ENCODE data around the gene LEKR1.

The LEKR1 gene

GRCh38 chr3:157021679-157022078 is 195.5 kb downstream of the LEKR1 start:
- no peak for ATAC-seq (ENCODE audit: insufficient read depth, low read depth)
- Histone ChIP-seq H3K36me3 (ENCODE audit: insufficient read depth, low read length) (no peaks in the 10 kb centered on the region), H2AFZ (ENCODE audit: low read depth, low read length) (no peak overlapping the region), H3K4me3 (ENCODE audit: low read depth in 1 of 2, low read length in 2 of 2) (no peak overlapping the region), H4K20me1 (ENCODE audit: insufficient read depth, low read length) (no peaks in the 10 kb centered on the region), H3K27me3 (ENCODE audit: insufficient read depth, low read length, poor library complexity) (no peaks in the 10 kb centered on the region), H3K9me3 (ENCODE audit: insufficient read depth, low read length, severe bottlenecking) (no peaks in the 10 kb centered on the region), H3K4me2 (ENCODE audit: insufficient read depth, low read length) (no peak overlapping the region), H3K79me2 (ENCODE audit: insufficient read depth, low read length) (no peaks in the 10 kb centered on the region), H3K9ac (ENCODE audit: low read depth, low read length) (no peak overlapping the region), H3K27ac (ENCODE audit: low read length) (no peak overlapping the region), H3K4me1 (ENCODE audit: insufficient read depth, low read length) (no peaks in the 10 kb centered on the region)
- TF ChIP-seq, protein P1, sequence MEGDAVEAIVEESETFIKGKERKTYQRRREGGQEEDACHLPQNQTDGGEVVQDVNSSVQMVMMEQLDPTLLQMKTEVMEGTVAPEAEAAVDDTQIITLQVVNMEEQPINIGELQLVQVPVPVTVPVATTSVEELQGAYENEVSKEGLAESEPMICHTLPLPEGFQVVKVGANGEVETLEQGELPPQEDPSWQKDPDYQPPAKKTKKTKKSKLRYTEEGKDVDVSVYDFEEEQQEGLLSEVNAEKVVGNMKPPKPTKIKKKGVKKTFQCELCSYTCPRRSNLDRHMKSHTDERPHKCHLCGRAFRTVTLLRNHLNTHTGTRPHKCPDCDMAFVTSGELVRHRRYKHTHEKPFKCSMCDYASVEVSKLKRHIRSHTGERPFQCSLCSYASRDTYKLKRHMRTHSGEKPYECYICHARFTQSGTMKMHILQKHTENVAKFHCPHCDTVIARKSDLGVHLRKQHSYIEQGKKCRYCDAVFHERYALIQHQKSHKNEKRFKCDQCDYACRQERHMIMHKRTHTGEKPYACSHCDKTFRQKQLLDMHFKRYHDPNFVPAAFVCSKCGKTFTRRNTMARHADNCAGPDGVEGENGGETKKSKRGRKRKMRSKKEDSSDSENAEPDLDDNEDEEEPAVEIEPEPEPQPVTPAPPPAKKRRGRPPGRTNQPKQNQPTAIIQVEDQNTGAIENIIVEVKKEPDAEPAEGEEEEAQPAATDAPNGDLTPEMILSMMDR (IDR thresholded peaks at IDR 0.05; ENCODE audit: borderline replicate concordance, extremely low read depth, low read length, poor library complexity, severe bottlenecking), result no peak
- TF ChIP-seq EZH2 (IDR thresholded peaks at IDR 0.05; ENCODE audit: borderline replicate concordance, low read depth, low read length, severe bottlenecking), result no peak
- DNase-seq, result no peak

DNA sequence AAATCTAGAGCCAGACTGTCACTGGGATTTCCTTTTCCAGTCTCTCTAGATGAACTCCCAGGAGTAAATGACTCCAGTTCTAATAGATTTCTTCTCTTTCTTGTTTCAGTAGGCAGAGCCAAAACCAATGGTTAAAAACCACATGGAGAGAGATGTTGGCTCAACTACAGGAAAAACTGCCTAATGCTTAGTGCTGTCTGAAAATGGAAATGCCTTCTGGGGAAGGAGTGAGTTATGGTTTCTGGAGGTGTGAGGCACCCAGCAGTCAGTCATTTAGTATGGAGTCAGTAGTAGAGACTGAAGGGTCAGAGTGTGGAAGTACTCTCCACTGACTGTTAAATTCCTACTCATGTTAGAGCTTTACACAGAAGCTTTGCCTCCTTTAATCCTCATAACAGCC is 197.1 kb downstream of the LEKR1 start:
- TF ChIP-seq EZH2 (IDR thresholded peaks at IDR 0.05; ENCODE audit: borderline replicate concordance, low read depth, low read length, severe bottlenecking), result no peak
- TF ChIP-seq, protein P1 (IDR thresholded peaks at IDR 0.05; ENCODE audit: borderline replicate concordance, extremely low read depth, low read length, poor library complexity, severe bottlenecking), result no peak
- no peak overlapping the region for H3K9ac ChIP-seq (ENCODE audit: low read depth, low read length)
- no peaks in the 10 kb centered on the region for H3K79me2 ChIP-seq (ENCODE audit: insufficient read depth, low read length)
- no peak overlapping the region for H3K27ac ChIP-seq (ENCODE audit: low read length)
- H4K20me1 ChIP-seq (ENCODE audit: insufficient read depth, low read length), result no peaks in the 10 kb centered on the region
- H3K9me3 ChIP-seq (ENCODE audit: insufficient read depth, low read length, severe bottlenecking), result no peaks in the 10 kb centered on the region
- no peak for DNase-seq
- no peak overlapping the region for H3K4me2 ChIP-seq (ENCODE audit: insufficient read depth, low read length)
- ATAC-seq (ENCODE audit: insufficient read depth, low read depth), result no peak
- H3K27me3 ChIP-seq (ENCODE audit: insufficient read depth, low read length, poor library complexity), result no peaks in the 10 kb centered on the region
- no peaks in the 10 kb centered on the region for H3K36me3 ChIP-seq (ENCODE audit: insufficient read depth, low read length)
- H3K4me1 ChIP-seq (ENCODE audit: insufficient read depth, low read length), result no peaks in the 10 kb centered on the region
- H2AFZ ChIP-seq (ENCODE audit: low read depth, low read length), result no peak overlapping the region
- no peak overlapping the region for H3K4me3 ChIP-seq (ENCODE audit: low read depth in 1 of 2, low read length in 2 of 2)

DNA sequence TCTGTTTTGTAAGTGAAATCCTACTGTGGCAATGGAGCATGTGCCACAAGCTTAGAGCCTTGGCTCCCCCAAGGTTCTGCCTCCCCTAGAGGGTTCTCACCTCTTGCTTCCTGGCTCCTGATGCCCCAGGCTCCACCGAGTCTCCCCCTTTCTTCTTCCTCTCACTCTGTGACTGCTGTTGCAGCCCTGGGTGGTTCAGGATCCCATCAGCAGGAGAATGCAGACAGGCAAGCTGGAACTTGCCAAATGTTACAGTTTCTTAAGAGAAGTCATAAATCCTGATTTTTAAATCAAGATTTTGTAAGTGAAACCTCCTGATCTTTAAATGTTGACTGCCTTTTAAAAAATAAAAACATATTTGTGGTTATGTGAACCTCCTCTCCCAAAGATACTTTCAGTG is 199.9 kb downstream of the LEKR1 start:
- no peak overlapping the region for H3K4me3 ChIP-seq (ENCODE audit: low read depth in 1 of 2, low read length in 2 of 2)
- no peak for ATAC-seq (ENCODE audit: insufficient read depth, low read depth)

More for the DNA sequence above, 199.9 kb downstream of the LEKR1 start:
- no peaks in the 10 kb centered on the region for H3K36me3 ChIP-seq (ENCODE audit: insufficient read depth, low read length)
- H3K79me2 ChIP-seq (ENCODE audit: insufficient read depth, low read length), result no peaks in the 10 kb centered on the region
- no peak for DNase-seq
- peaks cover 5% of the 10 kb centered on the region for H3K27me3 ChIP-seq (ENCODE audit: insufficient read depth, low read length, poor library complexity)
- TF ChIP-seq, protein P1 (IDR thresholded peaks at IDR 0.05; ENCODE audit: borderline replicate concordance, extremely low read depth, low read length, poor library complexity, severe bottlenecking), result no peak
- no peak for TF ChIP-seq EZH2 (IDR thresholded peaks at IDR 0.05; ENCODE audit: borderline replicate concordance, low read depth, low read length, severe bottlenecking)
- H3K9me3 ChIP-seq (ENCODE audit: insufficient read depth, low read length, severe bottlenecking), result no peaks in the 10 kb centered on the region
- H3K9ac ChIP-seq (ENCODE audit: low read depth, low read length), result no peak overlapping the region
- no peaks in the 10 kb centered on the region for H3K4me1 ChIP-seq (ENCODE audit: insufficient read depth, low read length)
- no peak overlapping the region for H3K27ac ChIP-seq (ENCODE audit: low read length)
- H4K20me1 ChIP-seq (ENCODE audit: insufficient read depth, low read length), result no peaks in the 10 kb centered on the region
- H3K4me2 ChIP-seq (ENCODE audit: insufficient read depth, low read length), result no peak overlapping the region
- H2AFZ ChIP-seq (ENCODE audit: low read depth, low read length), result no peak overlapping the region

Measured in DND-41 (cell line).